NCI-H1092 (cell line): ENCODE results near the gene UVRAG.

Experiments used
- DNase-seq: peaks from one replicate; lab custom pipeline; 2025; lab: John Stamatoyannopoulos, UW

UVRAG gene

GRCh38 chr11:75814677-75815344, at the start of gene UVRAG:
Gene UVRAG (plus strand): TSS chr11:75815210. CDS start chr11:75815408, 198 bp downstream.
- peak; percentile 100 for DNase-seq

DNA sequence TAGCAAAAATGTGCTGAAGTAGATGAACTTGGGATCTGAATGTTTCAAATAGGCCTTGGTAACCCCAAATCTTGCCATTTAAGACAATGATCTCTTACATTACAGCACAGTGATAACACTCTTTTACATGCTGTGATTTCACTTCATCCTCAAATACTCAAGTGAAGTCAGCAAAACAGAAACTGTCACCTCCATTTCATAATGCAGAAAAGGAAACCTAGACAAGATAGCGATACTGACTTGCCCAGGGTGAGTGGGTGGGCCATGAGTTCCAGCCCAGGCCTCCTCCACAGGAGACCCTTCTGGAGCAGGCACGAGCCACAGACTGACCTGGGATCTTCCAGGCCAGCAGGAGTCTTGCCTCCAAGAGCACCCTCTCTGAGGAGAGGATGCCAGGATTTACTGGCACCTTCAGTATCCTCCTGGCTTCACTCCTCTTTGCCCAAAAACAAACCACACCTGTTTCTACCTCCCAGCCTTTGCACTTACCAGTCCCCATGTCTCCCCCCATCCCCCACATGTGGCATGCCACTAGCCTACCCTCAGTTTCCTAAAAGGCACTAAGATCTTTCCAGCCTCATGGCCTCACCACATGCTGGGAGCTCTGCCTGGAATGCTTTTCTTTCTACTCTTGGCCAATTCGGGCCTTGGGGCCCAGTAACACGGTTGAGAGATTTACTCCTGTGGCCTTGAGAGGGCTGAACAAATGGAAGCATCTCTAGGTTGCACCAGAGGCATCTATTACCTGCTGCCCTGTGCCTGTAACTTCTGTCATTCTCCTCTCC, 48.4 kb upstream of the UVRAG start:
- DNase-seq, result no peak

GRCh38 chr11:75767228-75767572, 47.8 kb upstream of the UVRAG start:
- no peak for DNase-seq

DNA sequence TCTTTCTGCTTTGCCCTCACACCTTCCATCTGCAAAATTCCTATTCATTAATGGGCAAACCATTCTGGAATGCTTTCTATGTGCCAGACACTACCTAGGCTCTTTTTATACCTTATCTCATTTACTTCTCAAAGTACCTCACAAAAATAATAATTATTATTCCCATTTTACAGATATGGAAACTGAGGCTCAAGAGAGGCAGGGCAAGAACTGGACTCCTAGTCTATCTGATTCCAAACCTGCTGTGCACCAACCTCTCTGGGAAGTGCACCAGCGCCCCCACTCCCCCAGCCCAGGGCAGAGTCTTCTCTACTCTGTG, 47.3 kb upstream of the UVRAG start:
- no peak for DNase-seq

- peak; percentile 84 for DNase-seq
These were observed 46.7 kb upstream of the UVRAG start, which contains the start of gene DGAT2 for GRCh38 chr11:75768112-75768908. Gene DGAT2 (plus strand): TSS chr11:75768778. CDS start chr11:75768992, 214 bp downstream.

GRCh38 chr11:75768909-75769771, 45.9 kb upstream of the UVRAG start:
- DNase-seq, result no peak

DNA sequence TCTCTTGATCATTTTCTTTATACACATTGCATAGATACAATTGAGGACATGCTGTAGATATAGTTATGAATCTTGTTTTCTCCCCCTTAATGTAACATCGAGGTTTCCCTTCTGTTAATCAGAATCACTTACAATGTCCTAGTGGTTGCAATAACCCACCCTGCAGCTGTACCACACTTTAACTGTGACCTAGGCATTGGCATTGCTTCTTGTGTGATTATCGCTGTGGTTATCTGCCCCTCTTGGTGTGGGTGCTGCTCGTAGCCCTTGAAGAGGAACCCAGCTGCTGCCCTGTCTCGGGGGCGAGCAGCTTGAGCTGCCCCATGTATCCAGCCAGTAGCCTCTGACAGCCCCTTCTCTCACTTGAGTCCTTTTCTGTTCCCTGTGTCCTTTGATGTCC, 44.9 kb upstream of the UVRAG start:
- no peak for DNase-seq

DNA sequence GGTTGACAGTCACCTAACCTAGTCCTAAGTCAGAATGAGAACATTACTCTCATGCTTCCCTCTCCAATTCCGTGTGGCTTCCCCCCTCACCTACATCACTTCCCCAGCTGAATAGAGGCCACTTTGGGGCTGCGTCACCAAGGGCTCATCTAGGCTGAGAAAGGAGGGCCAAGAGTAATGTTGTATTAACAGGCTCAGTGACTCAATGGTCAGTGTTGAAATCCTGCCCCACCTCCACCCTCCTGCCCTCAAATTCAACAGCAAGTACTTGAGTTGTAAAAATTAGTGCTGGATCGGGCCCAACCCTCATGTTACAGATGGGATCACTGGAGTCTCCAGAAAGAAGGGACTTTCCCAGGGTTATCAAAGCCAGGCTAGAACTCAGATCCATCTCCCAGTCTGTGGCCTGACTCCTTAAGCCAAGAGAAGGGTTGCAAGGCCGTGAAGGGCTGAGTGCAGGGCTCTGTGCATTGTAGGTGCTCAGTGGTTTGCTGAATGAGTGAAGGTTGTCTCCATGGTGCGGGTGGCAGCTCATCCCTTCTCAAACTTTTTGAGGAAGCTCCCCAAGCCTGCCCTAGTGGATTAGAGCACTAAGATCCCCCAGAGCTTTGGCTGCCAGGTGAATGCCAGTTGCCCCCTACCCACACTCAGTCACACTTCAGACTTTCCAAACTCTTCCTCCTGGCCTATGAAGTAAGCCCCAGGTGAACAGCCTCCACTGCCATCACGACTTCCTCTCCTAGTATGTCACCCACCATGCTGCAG, 43.2 kb upstream of the UVRAG start:
- no peak for DNase-seq

DNA sequence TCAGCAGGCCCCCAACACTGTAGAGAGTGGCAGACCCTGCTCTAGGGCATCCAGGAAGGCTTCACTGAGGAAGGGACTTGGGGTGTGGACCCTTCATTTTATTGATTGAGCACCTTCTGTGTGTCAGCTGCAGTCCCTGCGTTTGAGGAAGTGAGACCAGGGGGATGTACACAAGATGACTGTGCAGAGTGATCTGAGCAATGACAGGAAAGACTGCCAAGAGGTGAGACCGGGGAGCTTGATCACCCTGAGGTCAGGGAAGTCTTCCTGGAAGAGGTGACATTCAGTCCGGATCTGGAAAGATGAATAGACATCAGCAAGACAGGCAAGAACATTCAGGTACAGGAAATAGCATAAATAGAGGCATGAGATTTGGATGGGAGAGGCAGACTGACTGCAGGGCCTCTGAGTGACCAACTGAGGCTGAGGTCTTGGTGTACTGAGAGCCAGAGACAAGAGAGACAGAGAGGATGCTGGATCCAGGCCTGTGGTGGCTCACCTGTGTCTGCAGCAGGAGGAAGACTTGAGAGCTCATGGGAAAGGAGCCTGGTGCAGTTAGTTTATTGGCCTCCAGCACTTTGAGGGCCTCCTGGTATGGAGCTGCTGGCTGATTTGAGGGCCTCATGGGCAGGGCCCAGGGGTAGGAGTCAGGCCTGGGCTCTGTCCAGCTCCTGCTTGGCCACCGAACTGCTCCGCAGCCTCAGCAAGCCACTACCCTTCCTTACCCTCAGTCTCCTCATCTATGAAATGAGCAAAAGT, 41.2 kb upstream of the UVRAG start:
- no peak for DNase-seq

DNA sequence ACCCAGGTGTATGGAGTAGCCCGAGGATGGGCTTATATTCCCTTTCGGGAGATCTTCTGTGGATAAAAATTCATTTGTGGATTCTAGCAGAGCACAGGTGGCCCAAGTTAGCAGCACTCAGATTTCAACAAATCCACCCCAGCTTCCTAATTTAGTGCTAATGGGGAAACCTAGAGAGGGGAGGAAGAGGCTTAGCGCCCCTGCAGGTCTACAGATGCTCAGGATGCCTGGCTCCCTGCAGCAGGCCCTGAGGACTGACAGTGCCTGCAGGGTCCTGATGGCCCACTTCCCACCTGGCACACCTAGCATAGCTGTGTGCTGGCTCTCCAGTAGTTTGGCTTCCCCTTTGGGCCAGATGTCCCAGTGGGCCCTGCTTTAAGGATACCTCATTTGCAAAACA, 40.0 kb upstream of the UVRAG start:
- no peak for DNase-seq

GRCh38 chr11:75776546-75776945, 38.5 kb upstream of the UVRAG start:
- DNase-seq, result no peak

DNA sequence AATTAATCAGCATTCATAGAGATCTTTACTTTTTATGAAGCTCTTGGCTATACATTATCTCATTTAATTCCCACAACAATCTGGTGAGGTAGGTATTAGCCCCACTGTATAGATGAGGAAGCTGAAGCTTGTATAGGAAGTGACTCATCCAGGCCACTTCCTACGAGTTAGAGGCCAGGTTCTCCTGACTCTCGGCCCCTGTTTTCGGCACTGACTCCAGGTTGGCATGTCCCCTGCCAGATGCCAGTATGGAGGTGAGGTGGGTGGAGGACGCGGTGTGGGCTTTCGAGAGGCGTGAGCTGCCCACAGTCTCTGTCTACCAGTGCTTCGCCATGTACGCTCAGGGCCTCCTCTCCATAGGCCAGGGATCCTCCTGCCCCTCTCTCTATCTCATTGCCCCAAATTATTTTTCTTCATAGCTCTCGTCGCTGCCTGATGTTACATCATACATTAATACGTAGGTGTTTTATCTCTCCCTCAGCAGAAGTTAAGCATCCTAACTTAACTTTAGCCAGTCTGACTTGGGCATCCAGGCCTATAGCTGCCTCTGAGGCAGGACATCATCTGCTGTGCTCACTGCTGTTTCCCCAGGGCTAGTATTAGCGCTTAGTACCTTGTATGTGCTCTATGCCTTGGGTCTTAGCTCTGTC, 37.4 kb upstream of the UVRAG start:
- DNase-seq, result no peak

DNA sequence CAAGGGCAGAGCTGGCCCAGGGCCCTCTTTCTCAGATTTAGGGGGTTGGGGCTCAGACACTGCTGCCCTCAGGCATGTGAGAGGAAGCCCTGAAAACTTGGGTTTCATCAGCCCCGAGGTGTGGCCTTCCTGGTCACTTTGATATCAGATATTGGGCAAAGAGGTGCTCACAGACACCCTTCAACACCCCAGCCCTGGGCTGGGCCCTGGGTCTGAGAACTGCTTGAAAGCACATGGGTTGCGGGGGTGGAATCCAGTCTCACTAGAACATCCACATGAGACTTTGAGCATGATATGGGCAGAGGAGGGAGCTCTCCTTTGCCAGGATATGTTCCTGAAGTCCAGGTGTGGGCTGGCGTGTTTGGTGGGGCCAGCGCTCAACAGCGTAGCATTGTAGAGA, 36.0 kb upstream of the UVRAG start:
- DNase-seq, result no peak

DNA sequence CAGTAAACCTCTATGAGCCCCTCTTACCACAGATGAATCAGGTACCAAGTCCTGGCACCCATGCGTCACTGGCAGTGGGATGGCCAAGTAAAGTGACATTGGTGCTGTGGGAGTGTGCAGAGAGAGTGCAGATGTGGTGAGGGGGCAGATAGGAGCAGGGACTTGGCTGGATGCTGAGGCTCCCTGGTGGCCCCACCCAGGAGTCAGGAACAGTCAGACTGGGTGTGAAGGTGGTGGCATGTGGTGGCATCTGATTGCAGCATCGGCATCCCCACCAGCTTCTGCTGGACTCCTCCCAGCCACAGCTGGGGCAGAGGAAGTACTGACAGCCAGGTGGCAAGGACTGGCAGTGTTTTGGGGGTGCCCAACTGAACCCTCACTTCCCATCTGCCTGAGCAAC, 35.0 kb upstream of the UVRAG start:
- DNase-seq, result no peak

GRCh38 chr11:75780888-75781287, 34.1 kb upstream of the UVRAG start:
- no peak for DNase-seq

GRCh38 chr11:75781296-75781695, 33.7 kb upstream of the UVRAG start:
- no peak for DNase-seq

DNA sequence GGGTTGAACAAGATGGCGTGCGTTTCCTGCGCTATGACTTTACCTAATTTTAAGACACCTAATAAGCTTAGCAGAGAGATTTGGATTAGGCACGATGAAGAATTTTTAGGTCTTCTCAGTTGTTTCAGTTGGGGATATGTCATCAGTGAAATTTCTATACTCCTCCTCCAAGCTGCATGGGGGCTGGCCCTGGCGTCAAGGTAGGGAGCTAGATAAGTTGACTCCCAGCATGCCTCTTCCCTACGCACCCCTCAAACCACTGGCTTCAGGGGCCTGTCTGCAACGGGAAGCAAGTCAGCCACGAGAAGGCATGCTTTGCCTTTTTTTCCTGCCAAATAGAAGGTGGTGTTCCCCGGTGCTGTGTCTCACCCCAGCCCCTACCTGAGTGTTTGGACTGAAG, 33.2 kb upstream of the UVRAG start:
- DNase-seq, result no peak

DNA sequence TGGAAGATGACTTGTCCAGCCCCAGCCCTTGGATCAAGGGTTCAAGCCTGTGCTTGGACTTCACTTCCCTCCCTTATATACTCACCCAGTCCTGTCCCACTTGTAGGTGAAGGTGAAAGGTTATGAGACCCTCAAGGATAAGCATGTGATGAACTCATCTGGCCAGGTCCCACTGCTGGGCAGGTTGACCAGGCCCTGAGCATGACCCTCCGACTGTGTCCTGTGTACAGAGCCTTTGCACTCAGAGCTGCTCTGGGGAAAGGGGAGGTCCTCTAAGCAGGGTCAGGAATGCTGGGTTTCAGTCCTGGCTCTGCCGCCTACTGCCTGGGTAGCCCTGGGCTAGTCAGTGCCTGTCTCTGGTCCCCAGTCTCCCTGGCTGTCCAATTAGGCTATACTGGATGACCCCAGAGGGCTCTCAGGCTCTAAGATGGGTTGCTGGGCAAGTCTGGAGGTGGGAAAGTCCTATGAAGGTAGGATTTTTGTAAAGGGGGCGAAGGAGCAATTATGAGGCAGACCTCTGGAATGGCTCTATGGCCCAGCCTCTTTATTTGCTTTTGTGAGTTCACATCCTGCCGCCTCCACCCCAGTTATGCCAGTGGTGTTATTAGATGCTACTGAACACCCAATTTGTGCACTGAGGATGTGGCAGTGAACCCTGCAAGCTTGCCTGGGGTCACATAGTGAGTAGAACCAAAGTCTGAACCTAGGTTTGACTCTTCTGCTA, 32.3 kb upstream of the UVRAG start:
- no peak for DNase-seq

DNA sequence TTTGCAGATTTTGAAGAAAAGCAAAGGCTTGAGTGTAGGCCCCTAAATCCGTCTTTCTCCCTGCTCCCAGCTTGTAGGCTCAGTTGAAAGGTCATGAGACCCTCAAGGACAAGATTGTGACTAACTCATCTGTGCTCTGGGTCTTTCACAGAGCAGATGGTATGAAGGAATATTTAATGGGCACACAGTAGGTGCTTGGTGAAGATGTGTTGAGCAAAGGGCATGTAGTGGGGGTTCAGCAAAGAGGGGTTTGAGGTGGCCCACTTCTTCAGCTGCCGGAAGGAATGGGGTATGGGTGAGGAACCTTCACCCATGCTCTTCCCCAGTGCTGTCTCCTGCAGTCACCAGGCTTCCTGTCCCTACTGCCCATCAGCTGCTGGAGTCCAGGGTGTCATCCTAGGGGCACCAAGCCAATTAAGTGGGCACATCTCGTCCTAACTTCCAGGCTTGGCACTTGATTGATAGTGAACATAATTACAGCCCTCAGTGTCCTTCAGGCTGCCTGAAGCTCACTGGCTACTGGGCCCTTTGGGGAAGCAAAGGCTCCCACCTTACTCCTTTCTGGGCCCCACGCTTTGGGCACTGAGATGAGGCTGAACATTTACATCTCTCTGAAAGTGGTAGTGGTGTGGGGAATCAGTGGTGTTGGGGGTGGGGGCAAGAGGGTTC, 31.5 kb upstream of the UVRAG start:
- no peak for DNase-seq
